K562 (cell line): ENCODE data around the gene GIPR.

ENCODE experiments used
- CTCF ChIP-seq, 3 experiments: IDR thresholded peaks in 2 of 3; conservative IDR thresholded peaks in 1 of 3; 2 replicates each; pipeline ENCODE4 v1.5.1; 2011 to 2012; ENCODE audit warnings: low read length in 3 of 3, mild to moderate bottlenecking in 3 of 3, control low read depth in 2 of 3, improper control_type of control experiment in 1 of 3, inconsistent platforms in 1 of 3, low read depth in 1 of 3, mixed read lengths in 1 of 3, moderate library complexity in 1 of 3; ENCODE audit not compliant: insufficient read depth in 2 of 3
- KDM1A ChIP-seq, 2 experiments: fragments of 450-650 bp; IDR thresholded peaks; 2 replicates each; pipeline ENCODE4 v1.6.1; 2016; ENCODE audit warnings: mild to moderate bottlenecking in 2 of 2
- NFXL1 ChIP-seq: fragments of 450-650 bp; formaldehyde crosslinking; IDR thresholded peaks from 2 replicates; pipeline ENCODE4 v1.4.0; 2021; ENCODE audit warnings: mild to moderate bottlenecking
- REST ChIP-seq, 2 experiments: fragments of 450-650 bp; formaldehyde crosslinking in 1 of 2; IDR thresholded peaks; 2 replicates each; pipeline versions ENCODE4 v1.4.0 to v1.6.1; 2014 to 2020; ENCODE audit warnings: mild to moderate bottlenecking in 2 of 2, borderline replicate concordance in 1 of 2, low read depth in 1 of 2
- SNRNP70 ChIP-seq: fragments of 200-400 bp; formaldehyde crosslinking; optimal IDR thresholded peaks from 2 replicates; pipeline ENCODE3; 2017; ENCODE audit warnings: low read depth, low read length
- ZNF699 ChIP-seq: fragments of 250-450 bp; sonication (Bioruptor Pico); IDR thresholded peaks from 2 replicates; pipeline ENCODE4 v1.8.0; 2021; ENCODE audit warnings: mild to moderate bottlenecking, moderate library complexity; ENCODE audit not compliant: insufficient replicate concordance

- TF ChIP-seq NFXL1 (CRISPR knock-in tag), result no peak
- TF ChIP-seq SNRNP70, result no peak
- no peak for TF ChIP-seq REST (IDR thresholded peaks at IDR 0.05; ENCODE audit: borderline replicate concordance)
- no peak for TF ChIP-seq REST (CRISPR knock-in tag; IDR thresholded peaks at IDR 0.05; ENCODE audit: low read depth)
- TF ChIP-seq ZNF699 (CRISPR knock-in tag), result no peak
- TF ChIP-seq CTCF (IDR thresholded peaks at IDR 0.05 in 2 of 3, conservative IDR thresholded peaks at IDR 0.05 in 1 of 3; ENCODE audit: insufficient read depth in 2 of 3, low read depth in 1 of 3, low read length in 3 of 3), result no peak
- TF ChIP-seq KDM1A (IDR thresholded peaks at IDR 0.05), result no peak
Observed at GRCh38 chr19:45670670-45671453, 2.8 kb downstream of the GIPR start.
